ENCODE measurements around the gene DZANK1. TPM values are rescaled to one million over a fixed set of nuclear protein-coding genes. Genes with fewer than 3 reads are reported as not detected.
"Not testable (repeated sequence)": the region's sequence is repeated elsewhere in the genome, so short reads cannot be mapped to it uniquely, and the experiment has no call there.

The DZANK1 gene
- total RNA-seq, 2 donors from 2014 or later, result 1.3 to 2.4 TPM

DNA sequence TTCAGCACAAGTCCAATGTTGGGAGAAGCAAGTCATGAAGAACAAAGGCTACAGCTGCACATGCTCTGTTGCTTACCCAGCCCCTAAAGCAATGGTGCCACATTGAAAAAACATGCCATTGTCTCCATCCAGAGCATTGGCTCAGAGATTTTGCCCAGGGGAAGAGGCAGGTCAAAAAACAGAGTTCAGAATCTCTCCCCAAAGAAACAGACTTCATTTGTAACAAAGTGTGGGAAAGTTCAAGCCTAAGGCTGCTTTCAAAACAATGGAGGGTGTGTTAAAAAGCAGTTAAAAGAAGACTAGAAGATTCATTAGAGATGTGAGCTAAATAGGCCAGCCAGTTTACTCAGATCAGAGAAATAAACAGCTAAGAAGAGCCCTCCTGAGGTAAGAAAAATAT lies 63.6 kb downstream of the DZANK1 start:
- H3K27ac Mint-ChIP-seq, result no peak overlapping the region
- no peak for ATAC-seq
- H3K36me3 Mint-ChIP-seq, result peaks cover 0 to 16% of the 10 kb centered on the region in 2 donors
- DNase-seq (ENCODE audit: low spot score in 2 of 2), result no peak
- no peaks in the 10 kb centered on the region for H3K9me3 Mint-ChIP-seq

DNA sequence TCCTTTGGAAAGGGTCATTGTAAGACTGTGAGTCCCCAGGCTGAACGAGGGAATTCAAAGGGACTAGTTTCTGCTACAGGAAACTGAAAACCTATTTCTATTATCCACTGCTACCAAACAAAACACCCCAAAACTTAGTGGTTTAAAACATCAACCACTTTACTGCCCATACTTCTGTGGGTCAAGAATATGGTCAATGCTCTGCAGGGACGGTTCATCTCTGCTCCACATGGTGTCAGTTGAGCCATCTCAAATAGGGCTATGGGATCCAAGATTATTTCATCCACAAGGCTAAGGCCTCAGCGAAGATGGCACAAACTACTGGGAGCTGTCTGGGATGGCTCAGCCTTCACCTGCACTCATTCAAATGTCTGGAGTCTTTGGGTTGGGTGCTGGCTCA lies 65.5 kb downstream of the DZANK1 start:
- Mint-ChIP-seq H3K36me3 (peaks cover 0 to 16% of the 10 kb centered on the region in 2 donors), H3K9me3 (no peaks in the 10 kb centered on the region), H3K27ac (no peak overlapping the region)
- ATAC-seq (no peak), DNase-seq (ENCODE audit: low spot score in 2 of 2) (no peak)

DNA sequence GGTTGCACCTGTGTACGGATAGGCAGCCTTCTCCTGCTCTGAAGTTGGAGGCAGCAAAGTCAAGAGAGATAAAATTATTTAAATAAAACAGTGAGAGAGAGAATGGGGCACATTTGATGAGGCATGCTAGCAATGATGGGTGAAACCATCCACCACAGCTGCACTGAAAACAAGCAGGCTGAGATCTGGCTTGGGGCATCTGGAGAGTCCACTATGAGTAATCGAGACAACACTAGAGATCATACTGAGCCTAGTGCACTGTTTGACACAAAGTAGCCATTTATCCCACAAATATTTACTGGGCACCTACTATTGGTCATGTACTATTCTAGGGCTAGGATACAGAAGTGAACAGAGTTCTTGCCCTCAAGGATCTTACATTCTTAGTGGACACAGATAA lies 66.4 kb downstream of the DZANK1 start:
- DNase-seq (ENCODE audit: low spot score in 2 of 2) (no peak), ATAC-seq (no peak)
- Mint-ChIP-seq H3K36me3 (peaks cover 0 to 16% of the 10 kb centered on the region in 2 donors), H3K27ac (peak overlapping the region in 1 of 2 donors; percentile 66), H3K9me3 (no peaks in the 10 kb centered on the region)

DNA sequence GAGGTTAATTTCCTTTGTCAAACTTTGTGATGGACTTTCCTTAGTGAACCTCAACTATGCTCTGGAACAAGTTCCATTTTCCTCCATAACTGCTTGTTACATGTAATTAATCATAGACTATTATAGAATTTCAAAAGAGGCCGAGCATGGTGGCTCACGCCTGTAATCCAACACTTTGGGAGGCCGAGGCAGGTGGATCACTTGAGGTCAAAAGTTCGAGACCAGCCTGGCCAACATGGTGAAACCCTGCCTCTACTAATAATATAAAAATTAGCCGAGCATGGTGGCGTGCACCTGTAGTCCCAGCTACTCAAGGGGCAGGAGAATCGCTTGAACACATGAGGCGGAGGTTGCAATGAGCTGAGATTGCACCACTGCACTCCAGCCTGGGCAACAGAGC lies 68.1 kb downstream of the DZANK1 start:
- not testable (repeated sequence) for ATAC-seq; DNase-seq (ENCODE audit: low spot score in 2 of 2); H3K9me3 Mint-ChIP-seq; H3K36me3 Mint-ChIP-seq; H3K27ac Mint-ChIP-seq

DNA sequence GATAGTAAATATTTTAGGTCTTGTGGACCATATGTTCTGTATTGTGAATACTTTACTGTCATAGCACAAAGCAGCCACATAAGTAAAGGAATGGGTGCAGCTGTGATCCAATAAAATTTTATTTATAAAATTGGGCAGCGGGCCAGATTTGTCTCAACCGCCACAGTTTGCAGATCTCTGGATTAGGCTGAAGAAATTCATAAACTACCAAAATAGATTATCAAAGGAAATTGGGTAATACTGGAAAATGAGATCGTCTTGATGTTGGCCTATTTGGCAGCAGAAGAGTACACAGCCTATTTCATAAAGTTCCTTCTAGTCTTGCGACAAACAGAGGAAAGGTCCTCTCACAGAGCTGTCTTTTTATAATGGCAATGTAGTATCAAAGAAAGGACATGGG lies 69.8 kb downstream of the DZANK1 start:
- DNase-seq (ENCODE audit: low spot score in 2 of 2), result no peak
- no peak for ATAC-seq
- Mint-ChIP-seq H3K27ac (no peak overlapping the region), H3K36me3 (peaks cover 0 to 5% of the 10 kb centered on the region in 2 donors), H3K9me3 (no peaks in the 10 kb centered on the region)

DNA sequence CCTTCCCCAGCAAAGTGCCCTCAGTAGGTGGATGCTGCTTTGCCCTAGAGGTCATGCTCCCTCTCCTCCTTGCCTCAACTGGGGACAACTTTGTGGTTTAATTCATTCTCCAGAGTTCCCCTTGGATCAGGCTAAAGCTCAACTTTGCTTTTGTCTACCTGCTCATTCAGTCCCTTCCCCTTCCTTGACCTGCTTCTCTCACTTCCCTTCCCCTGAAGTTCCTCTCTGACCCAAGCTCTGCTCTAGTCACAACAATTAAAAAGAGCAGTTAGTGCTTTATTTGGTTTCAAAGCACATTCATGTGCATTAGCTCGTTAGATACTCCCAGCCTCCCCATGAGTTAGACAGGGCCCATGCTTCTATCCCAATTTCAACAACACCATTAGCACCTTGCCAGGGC lies 71.3 kb downstream of the DZANK1 start:
- DNase-seq (ENCODE audit: low spot score in 2 of 2), result no peak
- no peaks in the 10 kb centered on the region for H3K36me3 Mint-ChIP-seq
- no peak for ATAC-seq
- peak overlapping the region in 1 of 2 donors; percentile 1 for H3K27ac Mint-ChIP-seq
- no peaks in the 10 kb centered on the region for H3K9me3 Mint-ChIP-seq

DNA sequence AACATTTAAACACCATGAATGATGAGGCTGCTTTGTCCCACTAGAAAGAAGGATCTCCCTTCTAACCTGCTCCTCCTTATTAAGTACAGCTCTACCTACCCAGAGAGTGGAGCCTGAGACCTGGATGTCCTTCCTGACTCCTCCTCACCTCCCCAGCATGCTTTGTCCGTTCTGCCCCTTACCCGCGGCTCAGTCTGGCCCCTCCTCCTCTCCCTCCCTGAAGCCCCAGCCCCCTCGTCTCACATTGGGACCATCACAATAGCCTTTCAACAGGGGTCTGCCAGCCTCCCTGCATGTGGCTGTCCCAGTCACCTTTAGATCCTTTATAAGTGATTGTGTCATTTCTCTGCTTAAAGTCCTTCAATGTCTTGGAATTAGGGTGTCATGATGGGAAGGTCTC lies 72.5 kb downstream of the DZANK1 start:
- no peaks in the 10 kb centered on the region for H3K9me3 Mint-ChIP-seq
- DNase-seq (ENCODE audit: low spot score in 2 of 2) (no peak), ATAC-seq (no peak)
- peak overlapping the region in 1 of 2 donors; percentile 22 for H3K27ac Mint-ChIP-seq
- H3K36me3 Mint-ChIP-seq, result no peaks in the 10 kb centered on the region

DNA sequence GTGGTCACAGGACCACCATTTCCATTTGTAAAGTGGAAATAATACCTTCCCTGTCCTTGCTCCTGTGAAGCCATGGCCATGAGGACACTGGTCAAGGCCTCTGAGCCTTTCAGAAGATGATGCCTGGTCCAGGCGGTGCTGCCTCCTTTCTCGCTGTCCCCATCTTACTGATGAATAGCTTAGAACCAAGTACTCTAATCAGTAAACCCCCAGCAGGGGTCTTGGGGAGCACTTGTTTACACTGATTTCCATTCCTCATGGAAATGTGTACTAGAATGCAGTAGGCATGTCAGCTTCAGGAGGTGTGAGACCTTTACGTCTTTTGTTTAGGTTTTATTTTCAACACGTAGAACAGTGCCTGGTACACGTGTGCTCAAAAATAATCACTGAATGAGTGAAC lies 75.1 kb downstream of the DZANK1 start:
- Mint-ChIP-seq H3K9me3 (no peaks in the 10 kb centered on the region), H3K27ac (no peak overlapping the region), H3K36me3 (peaks cover 0 to 4% of the 10 kb centered on the region in 2 donors)
- ATAC-seq, result no peak
- no peak for DNase-seq (ENCODE audit: low spot score in 2 of 2)

DNA sequence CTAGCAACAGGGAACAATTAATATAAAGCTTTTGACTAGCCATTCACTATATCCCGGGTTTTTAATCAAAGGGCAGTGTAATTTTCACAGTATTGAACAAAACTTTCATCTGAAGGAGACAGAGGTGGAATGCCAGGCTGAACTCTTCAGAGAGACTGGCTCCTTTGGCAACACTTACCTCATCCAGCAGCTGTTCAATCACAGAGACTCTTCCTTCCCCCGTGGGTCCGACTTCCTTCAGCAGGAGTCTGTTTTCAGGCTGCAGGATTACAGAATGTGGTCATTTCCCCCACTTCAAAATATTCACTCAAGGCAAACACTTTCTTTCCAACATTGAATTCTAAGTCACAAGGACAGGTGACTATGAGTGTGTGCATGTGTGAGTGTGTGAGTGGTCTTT lies 76.6 kb downstream of the DZANK1 start:
- peaks cover 0 to 4% of the 10 kb centered on the region in 2 donors for H3K36me3 Mint-ChIP-seq
- ATAC-seq, result no peak
- DNase-seq (ENCODE audit: low spot score in 2 of 2), result no peak
- no peaks in the 10 kb centered on the region for H3K9me3 Mint-ChIP-seq
- no peak overlapping the region for H3K27ac Mint-ChIP-seq

DNA sequence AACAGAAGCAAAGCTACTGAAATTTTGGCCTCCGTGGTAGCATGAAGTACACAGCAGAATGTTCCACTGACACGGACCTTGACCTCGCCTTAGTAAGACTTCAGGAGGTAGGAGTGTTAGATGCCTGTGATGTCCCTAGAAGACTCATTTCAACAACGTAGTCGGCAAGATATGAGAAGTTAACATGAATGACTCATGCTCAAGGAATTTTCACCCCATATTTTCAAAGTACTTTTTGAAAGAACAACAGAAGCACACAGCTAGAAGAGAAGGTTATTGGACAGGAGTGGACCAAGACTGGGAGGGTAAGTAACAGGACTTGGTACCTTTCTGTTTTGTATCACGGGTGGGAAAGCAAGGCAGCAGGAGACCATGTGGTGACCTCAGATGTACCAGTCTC lies 78.0 kb downstream of the DZANK1 start:
- H3K27ac Mint-ChIP-seq, result peak overlapping the region in 1 of 2 donors; percentile 1
- peaks cover 0 to 4% of the 10 kb centered on the region in 2 donors for H3K36me3 Mint-ChIP-seq
- no peak for ATAC-seq
- H3K9me3 Mint-ChIP-seq, result no peaks in the 10 kb centered on the region
- no peak for DNase-seq (ENCODE audit: low spot score in 2 of 2)

DNA sequence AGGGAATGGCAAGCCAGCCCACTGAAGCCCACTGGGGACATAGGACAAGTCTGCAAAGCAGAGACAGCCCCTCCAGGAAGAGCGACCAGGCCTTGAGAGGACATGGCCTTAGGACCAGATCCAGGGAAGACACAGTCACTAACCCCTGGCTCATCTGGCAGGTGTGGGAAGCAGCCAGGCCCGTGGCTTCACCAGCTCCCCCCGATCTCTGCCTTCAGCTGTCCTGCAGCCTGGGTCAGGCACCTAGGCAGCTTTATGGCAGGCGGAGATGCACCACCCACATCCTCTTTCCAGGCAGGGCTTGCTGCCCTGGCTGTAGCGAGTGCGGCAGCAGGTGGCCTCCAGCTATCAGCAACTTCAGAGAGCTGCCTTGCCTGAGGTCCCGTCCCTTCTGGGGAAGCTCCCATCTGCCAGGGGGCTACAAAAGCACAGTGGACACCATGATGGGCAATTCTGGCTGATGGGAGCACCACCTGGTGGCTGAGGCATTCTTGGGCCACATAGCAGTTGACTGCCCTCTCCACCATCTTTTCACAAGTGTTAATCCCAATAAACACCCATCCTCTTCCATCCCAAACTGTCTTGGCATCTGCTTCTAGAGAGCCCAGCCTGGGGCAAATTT lies 85.8 kb downstream of the DZANK1 start:
- no peaks in the 10 kb centered on the region for H3K36me3 Mint-ChIP-seq
- no peak overlapping the region for H3K27ac Mint-ChIP-seq
- ATAC-seq (no peak), DNase-seq (ENCODE audit: low spot score in 2 of 2) (no peak)
- H3K9me3 Mint-ChIP-seq, result no peaks in the 10 kb centered on the region

DNA sequence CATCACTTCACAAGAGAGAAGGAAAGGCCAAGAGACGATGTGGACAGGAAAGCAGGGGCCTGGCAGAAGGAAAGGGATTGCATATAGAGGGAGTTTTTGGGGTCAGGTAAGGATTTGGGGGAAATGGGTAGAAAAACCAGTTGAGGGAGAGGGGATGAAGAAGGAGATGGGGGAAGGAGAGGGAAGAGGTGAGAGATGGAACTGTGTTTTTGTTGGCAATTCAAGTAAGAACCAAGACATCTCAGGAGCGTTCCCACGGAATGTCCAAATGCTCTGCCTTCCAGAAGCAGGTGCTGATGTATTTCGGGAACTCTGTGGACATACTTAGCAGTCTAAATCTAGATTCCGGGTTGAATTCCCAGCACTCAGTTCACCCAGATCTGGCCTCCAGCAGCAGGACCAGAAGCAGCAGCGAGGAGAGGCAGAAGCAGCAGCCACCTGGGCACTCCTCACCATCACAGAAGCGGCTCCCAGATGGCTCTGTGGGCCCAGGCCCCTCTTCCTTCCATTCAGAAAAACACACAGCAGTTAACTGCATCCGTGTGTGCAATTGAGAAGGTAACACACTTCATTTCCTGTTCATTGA lies 88.8 kb downstream of the DZANK1 start:
- no peak for DNase-seq (ENCODE audit: low spot score in 2 of 2)

DNA sequence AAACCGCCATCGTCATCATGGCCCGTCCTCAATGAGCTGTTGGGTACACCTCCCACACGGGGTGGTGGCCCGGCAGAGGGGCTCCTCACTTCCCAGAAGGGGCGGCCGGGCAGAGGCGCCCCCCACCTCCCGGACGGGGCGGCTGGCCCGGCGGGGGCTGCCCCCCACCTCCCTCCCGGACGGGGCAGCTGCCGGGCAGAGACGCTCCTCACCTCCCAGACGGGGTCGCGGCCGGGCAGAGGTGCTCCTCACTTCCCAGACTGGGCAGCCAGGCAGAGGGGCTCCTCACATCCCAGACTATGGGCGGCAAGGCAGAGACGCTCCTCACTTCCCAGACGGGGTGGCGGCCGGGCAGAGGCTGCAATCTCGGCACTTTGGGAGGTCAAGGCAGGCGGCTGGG lies 91.3 kb downstream of the DZANK1 start:
- ATAC-seq; H3K27ac Mint-ChIP-seq; DNase-seq (ENCODE audit: low spot score in 2 of 2); H3K9me3 Mint-ChIP-seq; H3K36me3 Mint-ChIP-seq: not testable (repeated sequence)

More for the DNA sequence above, 88.8 kb downstream of the DZANK1 start:
- H3K9me3 Mint-ChIP-seq, result no peaks in the 10 kb centered on the region
- no peak overlapping the region for H3K27ac Mint-ChIP-seq
- no peaks in the 10 kb centered on the region for H3K36me3 Mint-ChIP-seq
- no peak for ATAC-seq

DNA sequence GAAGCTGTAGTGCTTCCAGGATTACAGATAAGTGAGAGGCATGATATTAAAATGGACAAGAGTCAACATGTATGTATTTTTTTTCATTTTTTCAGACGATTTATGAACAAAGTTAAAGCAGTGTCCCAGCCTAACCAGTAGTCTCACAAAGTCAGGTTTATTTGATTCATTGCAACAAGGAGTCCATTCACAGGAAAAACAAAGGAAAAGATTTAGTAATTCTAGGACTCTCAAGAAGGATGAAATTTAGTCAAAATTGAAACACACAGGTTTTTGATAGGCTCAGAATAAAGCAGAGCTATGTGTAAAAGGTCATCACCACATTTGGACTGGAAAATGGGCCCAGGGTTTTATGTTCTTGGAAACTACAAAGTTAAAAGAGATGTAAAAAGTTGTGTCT lies 94.5 kb downstream of the DZANK1 start:
- DNase-seq (ENCODE audit: low spot score in 2 of 2) (no peak), ATAC-seq (no peak)
- Mint-ChIP-seq H3K9me3 (no peaks in the 10 kb centered on the region), H3K27ac (no peak overlapping the region), H3K36me3 (no peaks in the 10 kb centered on the region)

DNA sequence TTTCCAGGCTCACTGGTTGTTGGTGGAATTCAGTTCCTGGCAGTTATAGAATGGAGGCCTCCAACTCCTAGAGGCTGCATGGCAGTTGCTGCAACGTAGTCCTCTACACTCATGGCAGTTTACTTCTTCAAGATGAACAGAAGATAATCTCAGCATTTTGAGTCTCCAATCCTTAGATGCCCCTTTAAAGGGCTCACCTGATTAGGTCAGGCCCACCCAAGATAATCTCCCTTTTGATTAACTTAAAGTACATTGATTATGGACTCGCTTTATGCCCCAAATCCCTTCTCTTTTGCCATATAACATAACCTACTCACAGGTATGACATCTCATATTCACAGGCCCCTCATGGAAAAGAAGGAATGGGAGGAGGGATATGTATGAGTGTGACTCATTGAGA lies 102.1 kb downstream of the DZANK1 start:
- no peaks in the 10 kb centered on the region for H3K36me3 Mint-ChIP-seq
- DNase-seq (ENCODE audit: low spot score in 2 of 2) (no peak), ATAC-seq (no peak)
- no peak overlapping the region for H3K27ac Mint-ChIP-seq
- no peaks in the 10 kb centered on the region for H3K9me3 Mint-ChIP-seq

DNA sequence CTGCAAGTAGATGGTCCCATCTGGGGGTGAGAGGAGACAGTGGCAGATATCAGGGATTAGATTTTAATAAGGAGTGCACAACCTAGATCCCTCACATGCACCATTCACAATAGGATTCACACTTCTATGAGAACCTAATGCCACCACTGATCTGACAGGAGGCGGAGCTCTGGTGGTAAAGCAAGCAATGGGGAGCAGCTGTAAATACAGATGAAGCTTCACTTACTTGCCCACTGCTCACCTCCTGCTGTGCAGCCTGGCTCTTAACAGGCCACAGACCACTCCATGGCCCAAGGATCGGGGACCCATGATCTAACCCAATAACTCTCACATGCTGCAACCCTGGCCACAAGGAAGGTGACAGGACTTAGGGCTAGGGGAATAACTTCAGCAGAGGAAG lies 103.1 kb downstream of the DZANK1 start:
- H3K27ac Mint-ChIP-seq, result no peak overlapping the region
- DNase-seq (ENCODE audit: low spot score in 2 of 2), result no peak
- no peak for ATAC-seq
- H3K9me3 Mint-ChIP-seq, result no peaks in the 10 kb centered on the region
- no peaks in the 10 kb centered on the region for H3K36me3 Mint-ChIP-seq

DNA sequence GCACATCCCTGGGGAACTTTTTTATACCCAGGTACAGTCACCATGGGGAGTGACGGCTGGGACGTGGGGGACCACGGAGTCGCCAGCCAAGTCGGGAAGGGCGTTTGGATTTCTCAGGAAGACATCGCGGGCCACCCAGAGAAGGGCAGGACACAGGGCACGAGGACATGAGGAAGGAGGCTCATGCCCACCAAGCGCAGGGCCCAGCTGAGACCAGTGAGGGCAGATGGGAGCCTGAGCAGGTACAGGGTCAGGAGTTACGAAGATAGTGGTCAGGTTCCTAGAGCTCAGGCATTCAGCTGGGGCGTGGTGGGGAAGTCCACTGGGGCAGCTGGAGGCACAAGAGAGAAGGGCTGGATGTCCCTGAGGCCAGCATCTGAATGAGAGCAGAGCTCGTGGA lies 103.9 kb downstream of the DZANK1 start:
- no peaks in the 10 kb centered on the region for H3K36me3 Mint-ChIP-seq
- DNase-seq (ENCODE audit: low spot score in 2 of 2), result no peak

DNA sequence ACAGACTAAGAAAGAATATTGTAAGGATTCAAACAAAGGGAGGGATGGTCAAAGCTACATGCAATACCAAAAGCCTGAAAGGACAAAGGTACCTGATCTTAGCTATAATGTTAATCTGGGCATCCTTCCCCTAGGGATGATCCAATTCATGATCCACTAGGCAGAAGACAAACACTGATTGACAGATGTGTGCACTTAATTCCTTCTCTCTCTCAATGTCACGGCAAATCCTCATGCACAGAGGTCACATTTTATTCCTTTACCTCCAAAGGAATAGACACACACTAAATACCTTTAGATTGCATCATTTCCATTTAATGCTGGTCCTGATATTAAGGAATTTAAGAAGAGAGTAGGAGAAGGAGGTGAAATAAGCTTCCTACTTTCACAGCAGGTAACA lies 105.2 kb downstream of the DZANK1 start:
- ATAC-seq (no peak), DNase-seq (ENCODE audit: low spot score in 2 of 2) (no peak)
- no peaks in the 10 kb centered on the region for H3K9me3 Mint-ChIP-seq
- H3K27ac Mint-ChIP-seq, result no peak overlapping the region
- no peaks in the 10 kb centered on the region for H3K36me3 Mint-ChIP-seq

More for the DNA sequence above, 103.9 kb downstream of the DZANK1 start:
- no peaks in the 10 kb centered on the region for H3K9me3 Mint-ChIP-seq
- no peak for ATAC-seq
- no peak overlapping the region for H3K27ac Mint-ChIP-seq
